WTC11 (cell line): ENCODE results near the gene PRMT6. TPM values are rescaled to one million over a fixed set of nuclear protein-coding genes. Genes with fewer than 3 reads are reported as not detected.

ENCODE experiments used
- ATAC-seq: fragments of 200-7000 bp; cut with Tn5 transposase; 2 replicates; pipeline ENCODE4 v1.10.0; 2021; ENCODE audit warnings: mild to moderate bottlenecking, moderate library complexity
- CTCF ChIA-PET: fragments of 300-600 bp; sonication (Branson Sonifier 250); formaldehyde crosslinking; loops from one replicate; lab custom pipeline; 2021; ENCODE audit warnings: antibody characterized with exemption; lab: Charles Lee
- POLR2A ChIA-PET: fragments of 350-600 bp; sonication (Branson Sonifier 250); formaldehyde crosslinking; loops from one replicate; lab custom pipeline; 2021; ENCODE audit warnings: antibody characterized with exemption; lab: Charles Lee
- DNase-seq: peaks from one replicate; pipeline ENCODE4 v3.0.0; 2021; ENCODE audit warnings: low spot score
- H3K27ac Mint-ChIP-seq: 2 replicates; pipeline ENCODE4 v1.8.0; 2021; ENCODE audit warnings: mixed read lengths
- H3K27me3 Mint-ChIP-seq: 2 replicates; pipeline ENCODE4 v1.8.0; 2021; ENCODE audit warnings: low read depth, mild to moderate bottlenecking, moderate library complexity, mixed read lengths
- H3K36me3 Mint-ChIP-seq: 2 replicates; pipeline ENCODE4 v1.8.0; 2021; ENCODE audit warnings: mixed read lengths
- H3K4me1 Mint-ChIP-seq: 2 replicates; pipeline ENCODE4 v1.8.0; 2022; ENCODE audit warnings: mixed read lengths
- H3K4me3 Mint-ChIP-seq: 2 replicates; pipeline ENCODE4 v1.8.0; 2021; ENCODE audit warnings: mild to moderate bottlenecking, moderate library complexity, mixed read lengths
- H3K9me3 Mint-ChIP-seq: 2 replicates; pipeline ENCODE4 v1.8.0; 2021; ENCODE audit warnings: mixed read lengths
- AFF4 ChIP-seq: sonication (generic); formaldehyde crosslinking; IDR thresholded peaks from 2 replicates; pipeline ENCODE4 v1.8.1; 2023; ENCODE audit warnings: mild to moderate bottlenecking, missing genetic modification reagents, borderline replicate concordance
- ARID4B ChIP-seq: sonication (generic); formaldehyde crosslinking; IDR thresholded peaks from 2 replicates; pipeline ENCODE4 v1.8.0; 2023; ENCODE audit warnings: missing genetic modification reagents, mild to moderate bottlenecking, borderline replicate concordance
- CTCF ChIP-seq: fragments of 200-600 bp; IDR thresholded peaks from 2 replicates; pipeline ENCODE4 v1.8.0; 2022; ENCODE audit warnings: antibody characterized with exemption
- GRHL2 ChIP-seq: fragments of 250-450 bp; sonication (Bioruptor Pico); IDR thresholded peaks from 2 replicates; pipeline ENCODE4 v1.8.0; 2022; ENCODE audit warnings: mild to moderate bottlenecking, moderate library complexity; ENCODE audit not compliant: insufficient replicate concordance, severe bottlenecking
- MXD4 ChIP-seq: fragments of 250-450 bp; sonication (Bioruptor Pico); IDR thresholded peaks from 2 replicates; pipeline ENCODE4 v1.8.0; 2021; ENCODE audit warnings: mild to moderate bottlenecking, moderate library complexity, borderline replicate concordance
- NFATC4 ChIP-seq: fragments of 250-450 bp; sonication (Bioruptor Pico); IDR thresholded peaks from 2 replicates; pipeline ENCODE4 v1.9.0; 2021; ENCODE audit warnings: mild to moderate bottlenecking
- OVOL2 ChIP-seq: fragments of 250-450 bp; sonication (Bioruptor Pico); IDR thresholded peaks from 2 replicates; pipeline ENCODE4 v1.9.0; 2021; ENCODE audit warnings: mild to moderate bottlenecking, borderline replicate concordance
- PRRX2 ChIP-seq: fragments of 250-450 bp; sonication (Bioruptor Pico); IDR thresholded peaks from 2 replicates; pipeline ENCODE4 v1.8.0; 2021; ENCODE audit warnings: mild to moderate bottlenecking
- RELA ChIP-seq: sonication (generic); formaldehyde crosslinking; IDR thresholded peaks from 2 replicates; pipeline ENCODE4 v1.8.1; 2022; ENCODE audit warnings: missing genetic modification reagents, mild to moderate bottlenecking, borderline replicate concordance
- TEAD4 ChIP-seq: sonication (generic); formaldehyde crosslinking; IDR thresholded peaks from 2 replicates; pipeline ENCODE4 v1.8.0; 2022; ENCODE audit warnings: mild to moderate bottlenecking, missing genetic modification reagents
- TP53 ChIP-seq: sonication (generic); formaldehyde crosslinking; IDR thresholded peaks from 2 replicates; pipeline ENCODE4 v1.8.1; 2023; ENCODE audit warnings: mild to moderate bottlenecking, missing genetic modification reagents
- USF1 ChIP-seq: sonication (generic); formaldehyde crosslinking; IDR thresholded peaks from 2 replicates; pipeline ENCODE4 v1.8.0; 2022; ENCODE audit warnings: mild to moderate bottlenecking, missing genetic modification reagents
- USF2 ChIP-seq: sonication (generic); formaldehyde crosslinking; IDR thresholded peaks from 2 replicates; pipeline ENCODE4 v1.8.1; 2023; ENCODE audit warnings: mild to moderate bottlenecking, missing genetic modification reagents, moderate library complexity
- ZMAT4 ChIP-seq: fragments of 250-450 bp; sonication (Bioruptor Pico); IDR thresholded peaks from 2 replicates; pipeline ENCODE4 v1.9.0; 2021; ENCODE audit warnings: mild to moderate bottlenecking
- ZNF121 ChIP-seq: sonication (generic); formaldehyde crosslinking; IDR thresholded peaks from 2 replicates; pipeline ENCODE4 v1.8.0; 2023; ENCODE audit warnings: missing genetic modification reagents
- ZNF219 ChIP-seq: sonication (generic); formaldehyde crosslinking; IDR thresholded peaks from 2 replicates; pipeline ENCODE4 v1.8.0; 2023; ENCODE audit warnings: missing genetic modification reagents, mild to moderate bottlenecking, borderline replicate concordance
- ZNF263 ChIP-seq: sonication (generic); formaldehyde crosslinking; IDR thresholded peaks from 2 replicates; pipeline ENCODE4 v1.8.1; 2022; ENCODE audit warnings: low read depth, mild to moderate bottlenecking, moderate library complexity, missing genetic modification reagents
- ZNF281 ChIP-seq: sonication (generic); formaldehyde crosslinking; IDR thresholded peaks from 2 replicates; pipeline ENCODE4 v1.8.0; 2023; ENCODE audit warnings: mild to moderate bottlenecking, missing genetic modification reagents
- ZNF512 ChIP-seq: sonication (generic); formaldehyde crosslinking; IDR thresholded peaks from 2 replicates; pipeline ENCODE4 v1.8.1; 2022; ENCODE audit warnings: missing genetic modification reagents, borderline replicate concordance
- total RNA-seq: library from RNA; stranded (reverse); gene quantifications from 3 replicates; pipeline ENCODE4 v1.2.3, GENCODE V29; 2021

PRMT6 gene
- total RNA-seq, 1 experiment from 2014 or later: 30.7 TPM

- no peaks in the 10 kb centered on the region for H3K36me3 Mint-ChIP-seq
- ChIA-PET POLR2A (no interaction called here), CTCF (no interaction called here)
- no peak overlapping the region for H3K4me3 Mint-ChIP-seq
- no peak overlapping the region for H3K27ac Mint-ChIP-seq
- ATAC-seq (no peak), DNase-seq (no peak)
- H3K27me3 Mint-ChIP-seq: no peaks in the 10 kb centered on the region
- peaks cover 7% of the 10 kb centered on the region for H3K9me3 Mint-ChIP-seq
- TF ChIP-seq TEAD4 (CRISPR knock-in tag) (no peak), ARID4B (CRISPR knock-in tag) (no peak), GRHL2 (CRISPR knock-in tag) (no peak), PRRX2 (CRISPR knock-in tag) (no peak), CTCF (no peak), RELA (CRISPR knock-in tag) (no peak), USF2 (CRISPR knock-in tag) (no peak), ZMAT4 (CRISPR knock-in tag) (no peak), ZNF281 (CRISPR knock-in tag) (no peak), NFATC4 (CRISPR knock-in tag) (no peak), OVOL2 (no peak), ZNF512 (CRISPR knock-in tag) (no peak), ZNF263 (no peak), ZNF219 (no peak), ZNF121 (CRISPR knock-in tag) (no peak), AFF4 (CRISPR knock-in tag) (no peak), TP53 (CRISPR knock-in tag) (no peak), USF1 (CRISPR knock-in tag) (no peak), MXD4 (CRISPR knock-in tag) (no peak)
- H3K4me1 Mint-ChIP-seq: no peaks in the 10 kb centered on the region
Observed at GRCh38 chr1:107073493-107073892, 17.0 kb downstream of the PRMT6 start.
